GM12891 (cell line): ENCODE data around the gene TMEM266.

Source experiments
- DNase-seq: peaks from one replicate; pipeline ENCODE4 v3.0.0; 2011; ENCODE audit warnings: low spot score; ENCODE audit not compliant: insufficient read length
- FAIRE-seq: peaks from 2 replicates; lab custom pipeline; 2011; peaks lifted over from hg19 to GRCh38; lab: Jason Lieb, UNC
- PAX5 ChIP-seq: IDR thresholded peaks from 2 replicates; pipeline ENCODE4 v1.6.1; 2011; ENCODE audit warnings: low read length, moderate library complexity, mild to moderate bottlenecking; ENCODE audit not compliant: insufficient read depth, severe bottlenecking
- POLR2A ChIP-seq: IDR thresholded peaks from 2 replicates; pipeline ENCODE4 v1.6.1; 2011; ENCODE audit warnings: low read depth, low read length, control low read depth
- POLR2AphosphoS5 ChIP-seq: IDR thresholded peaks from 2 replicates; pipeline ENCODE4 v1.6.1; 2011; ENCODE audit warnings: low read depth, low read length, control low read depth
- POU2F2 ChIP-seq: IDR thresholded peaks from 2 replicates; pipeline ENCODE4 v1.6.1; 2011; ENCODE audit warnings: low read depth, mild to moderate bottlenecking, control low read depth, low read length, moderate library complexity
- SPI1 ChIP-seq: IDR thresholded peaks from 2 replicates; pipeline ENCODE4 v1.6.1; 2011; ENCODE audit warnings: low read depth, low read length, control low read depth
- TAF1 ChIP-seq: IDR thresholded peaks from 2 replicates; pipeline ENCODE4 v1.6.1; 2011; ENCODE audit warnings: low read depth, low read length, control low read depth

The TMEM266 gene

GRCh38 chr15:76117181-76117580 lies 57.4 kb downstream of the TMEM266 start:
- DNase-seq (no peak), FAIRE-seq (no peak)
- no peak for TF ChIP-seq POLR2A
- TF ChIP-seq SPI1: no peak
- TF ChIP-seq POU2F2: no peak
- TF ChIP-seq PAX5: no peak
- no peak for TF ChIP-seq TAF1
- no peak for TF ChIP-seq POLR2AphosphoS5

DNA sequence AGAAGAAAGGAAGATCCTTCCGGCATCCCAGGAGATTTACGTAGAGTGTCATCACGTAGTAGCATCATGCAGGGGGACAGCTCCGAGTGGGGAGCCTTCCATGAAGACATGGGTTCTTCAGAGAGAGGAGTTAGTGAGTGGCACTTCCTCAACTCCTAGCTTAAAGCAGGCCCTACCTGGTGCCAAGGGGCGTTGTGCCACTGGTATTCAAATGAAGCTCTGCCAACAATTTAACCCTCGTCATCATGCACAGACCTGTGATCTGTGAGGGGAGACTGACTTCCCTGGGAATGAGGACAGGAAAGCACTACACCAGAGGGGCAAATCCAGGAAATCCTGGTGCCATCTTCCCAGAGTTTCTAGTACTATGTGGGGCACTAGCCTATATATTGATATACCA lies 59.0 kb downstream of the TMEM266 start:
- no peak for TF ChIP-seq PAX5
- TF ChIP-seq TAF1: no peak
- TF ChIP-seq POLR2A: no peak
- no peak for TF ChIP-seq POLR2AphosphoS5
- FAIRE-seq (no peak), DNase-seq (no peak)

GRCh38 chr15:76123031-76123430 lies 63.2 kb downstream of the TMEM266 start:
- TF ChIP-seq POLR2AphosphoS5: no peak
- no peak for TF ChIP-seq PAX5
- no peak for TF ChIP-seq SPI1
- no peak for TF ChIP-seq POLR2A
- TF ChIP-seq POU2F2: no peak
- no peak for TF ChIP-seq TAF1
- no peak for FAIRE-seq
- DNase-seq: no peak

- FAIRE-seq: no peak
- TF ChIP-seq PAX5 (no peak), POLR2A (no peak), POU2F2 (no peak), TAF1 (no peak), SPI1 (no peak), POLR2AphosphoS5 (no peak)
- no peak for DNase-seq
These were observed 67.4 kb downstream of the TMEM266 start for GRCh38 chr15:76127169-76127568.

GRCh38 chr15:76127880-76128279 lies 68.1 kb downstream of the TMEM266 start:
- DNase-seq (no peak), FAIRE-seq (peak; percentile 41)
- TF ChIP-seq TAF1: no peak
- no peak for TF ChIP-seq POLR2A
- TF ChIP-seq POLR2AphosphoS5: no peak
- TF ChIP-seq POU2F2: no peak
- TF ChIP-seq SPI1: no peak
- no peak for TF ChIP-seq PAX5

- DNase-seq (no peak), FAIRE-seq (no peak)
- TF ChIP-seq PAX5 (no peak), TAF1 (no peak)
These were observed 74.8 kb downstream of the TMEM266 start for GRCh38 chr15:76134537-76134936.

- DNase-seq: no peak
- TF ChIP-seq SPI1 (no peak), POU2F2 (no peak), PAX5 (no peak), POLR2AphosphoS5 (no peak), POLR2A (no peak), TAF1 (no peak)
- FAIRE-seq: no peak
These were observed 75.7 kb downstream of the TMEM266 start for GRCh38 chr15:76135516-76135915.

GRCh38 chr15:76138436-76138835 lies 78.7 kb downstream of the TMEM266 start:
- TF ChIP-seq POLR2A (no peak), TAF1 (no peak), PAX5 (no peak), SPI1 (no peak), POU2F2 (no peak), POLR2AphosphoS5 (no peak)
- FAIRE-seq (no peak), DNase-seq (no peak)

- FAIRE-seq (peak; percentile 94), DNase-seq (peak; percentile 74)
- TF ChIP-seq SPI1 (no peak), TAF1 (no peak), POU2F2 (no peak), POLR2A (no peak), POLR2AphosphoS5 (no peak), PAX5 (no peak)
These were observed 79.7 kb downstream of the TMEM266 start for GRCh38 chr15:76139368-76140073.

DNA sequence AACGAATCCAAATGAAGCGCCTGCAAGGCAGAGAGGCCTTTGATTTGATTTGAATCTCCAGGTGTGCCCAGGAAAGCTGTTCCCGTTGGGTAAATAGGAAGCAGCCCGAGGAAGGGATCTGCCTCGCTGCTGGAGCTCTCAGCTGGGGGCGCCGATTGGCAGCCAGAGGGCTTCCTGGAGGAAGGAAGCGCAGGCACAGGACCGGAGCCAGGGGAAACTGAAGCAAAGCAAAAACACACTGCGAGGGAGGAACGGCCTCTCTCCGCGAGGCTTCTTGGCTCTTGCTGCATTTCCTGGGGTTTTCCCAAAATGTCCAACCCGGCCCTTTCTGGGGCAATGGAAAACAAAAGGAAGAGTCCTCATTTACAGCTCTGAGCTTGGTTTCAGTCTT lies 80.3 kb downstream of the TMEM266 start:
- DNase-seq (no peak), FAIRE-seq (no peak)
- TF ChIP-seq POLR2A: no peak
- TF ChIP-seq TAF1: no peak
- no peak for TF ChIP-seq POLR2AphosphoS5
- TF ChIP-seq PAX5: no peak
- TF ChIP-seq SPI1: no peak
- TF ChIP-seq POU2F2: no peak
